H9 (cell line): ENCODE results near the gene ZRSR2. TPM values are rescaled to one million over a fixed set of nuclear protein-coding genes. Genes with fewer than 3 reads are reported as not detected.

Experiments
- DNase-seq: peaks from one replicate; pipeline ENCODE4 v3.0.0-alpha.2; 2017
- H2AFZ ChIP-seq: one replicate; pipeline ENCODE4 v1.6.1; 2013; ENCODE audit warnings: mild to moderate bottlenecking, low read length, control low read depth, moderate library complexity
- H2AK5ac ChIP-seq: 2 replicates; pipeline ENCODE4 v1.6.1; 2013; ENCODE audit warnings: low read length, control low read depth, mixed read lengths; ENCODE audit not compliant: insufficient read length
- H2BK120ac ChIP-seq: one replicate; pipeline ENCODE4 v1.6.1; 2013; ENCODE audit warnings: low read depth, mild to moderate bottlenecking, low read length, control low read depth, inconsistent platforms; ENCODE audit not compliant: poor library complexity, severe bottlenecking
- H2BK12ac ChIP-seq: 2 replicates; pipeline ENCODE4 v1.6.1; 2013; ENCODE audit warnings: low read length, control low read depth, mixed read lengths, low read depth; ENCODE audit not compliant: insufficient read length
- H2BK15ac ChIP-seq: 2 replicates; pipeline ENCODE4 v1.6.1; 2013; ENCODE audit warnings: low read depth, low read length, control low read depth
- H2BK20ac ChIP-seq: one replicate; pipeline ENCODE4 v1.6.1; 2013; ENCODE audit warnings: low read depth, mild to moderate bottlenecking, low read length, control low read depth, inconsistent platforms; ENCODE audit not compliant: poor library complexity, severe bottlenecking
- H2BK5ac ChIP-seq: 2 replicates; pipeline ENCODE4 v1.6.1; 2013; ENCODE audit warnings: low read length, control low read depth, mixed read lengths; ENCODE audit not compliant: insufficient read length
- H3K14ac ChIP-seq: 2 replicates; pipeline ENCODE4 v1.6.1; 2013; ENCODE audit warnings: low read length, control low read depth; ENCODE audit not compliant: insufficient read depth
- H3K18ac ChIP-seq: 2 replicates; pipeline ENCODE4 v1.6.1; 2013; ENCODE audit warnings: low read depth, mild to moderate bottlenecking, mixed read lengths, low read length, control low read depth; ENCODE audit not compliant: insufficient read length
- H3K23ac ChIP-seq: 2 replicates; pipeline ENCODE4 v1.6.1; 2013; ENCODE audit warnings: low read length, control low read depth, mixed read lengths, low read depth; ENCODE audit not compliant: insufficient read length
- H3K23me2 ChIP-seq: 2 replicates; pipeline ENCODE4 v1.6.1; 2013; ENCODE audit warnings: low read depth, mild to moderate bottlenecking, mixed read lengths, low read length, control low read depth; ENCODE audit not compliant: insufficient read length, poor library complexity, severe bottlenecking
- H3K27ac ChIP-seq: 2 replicates; pipeline ENCODE4 v1.5.1; 2013; ENCODE audit warnings: low read length, control low read depth, mixed read lengths, low read depth; ENCODE audit not compliant: insufficient read length
- H3K27me3 ChIP-seq: 2 replicates; pipeline ENCODE4 v1.6.1; 2013; ENCODE audit warnings: low read length, control low read depth, inconsistent platforms; ENCODE audit not compliant: insufficient read depth
- H3K4ac ChIP-seq: 2 replicates; pipeline ENCODE4 v1.6.1; 2013; ENCODE audit warnings: low read depth, mild to moderate bottlenecking, control low read depth, inconsistent platforms, low read length, moderate library complexity
- H3K4me1 ChIP-seq: 2 replicates; pipeline ENCODE4 v1.6.1; 2013; ENCODE audit warnings: low read length, control low read depth, inconsistent platforms; ENCODE audit not compliant: insufficient read depth
- H3K4me2 ChIP-seq: 2 replicates; pipeline ENCODE4 v1.6.1; 2013; ENCODE audit warnings: low read length, control low read depth, mixed read lengths; ENCODE audit not compliant: insufficient read length, insufficient read depth
- H3K56ac ChIP-seq: 2 replicates; pipeline ENCODE4 v1.6.1; 2013; ENCODE audit warnings: low read depth, mild to moderate bottlenecking, mixed read lengths, low read length, control low read depth; ENCODE audit not compliant: insufficient read length
- H3K79me1 ChIP-seq: 2 replicates; pipeline ENCODE4 v1.6.1; 2013; ENCODE audit warnings: low read depth, mild to moderate bottlenecking, moderate library complexity, low read length, control low read depth, inconsistent platforms; ENCODE audit not compliant: insufficient read depth, poor library complexity, severe bottlenecking
- H3K79me2 ChIP-seq: 2 replicates; pipeline ENCODE4 v1.6.1; 2013; ENCODE audit warnings: low read length, control low read depth, inconsistent platforms; ENCODE audit not compliant: insufficient read depth
- H3K9ac ChIP-seq: 2 replicates; pipeline ENCODE4 v1.6.1; 2013; ENCODE audit warnings: low read length, control low read depth, mixed read lengths; ENCODE audit not compliant: insufficient read length; ENCODE audit errors: extremely low read depth
- H3K9me3 ChIP-seq: one replicate; pipeline ENCODE4 v1.6.1; 2013; ENCODE audit warnings: low read depth, low read length, inconsistent platforms; ENCODE audit not compliant: control insufficient read depth
- H3T11ph ChIP-seq: one replicate; pipeline ENCODE4 v1.6.1; 2013; ENCODE audit warnings: mild to moderate bottlenecking, low read length, control low read depth, inconsistent platforms
- H4K20me1 ChIP-seq: one replicate; pipeline ENCODE4 v1.6.1; 2013; ENCODE audit not compliant: control insufficient read depth, insufficient read length, insufficient read depth
- H4K5ac ChIP-seq: 2 replicates; pipeline ENCODE4 v1.6.1; 2013; ENCODE audit warnings: low read depth, mild to moderate bottlenecking, mixed read lengths, low read length, control low read depth; ENCODE audit not compliant: insufficient read length
- H4K8ac ChIP-seq: replicated peaks from 2 replicates; pipeline ENCODE4 v1.6.1; 2013; ENCODE audit warnings: low read length, control low read depth, mixed read lengths, low read depth; ENCODE audit not compliant: insufficient read length
- H4K91ac ChIP-seq: 2 replicates; pipeline ENCODE4 v1.6.1; 2013; ENCODE audit warnings: low read depth, mild to moderate bottlenecking, moderate library complexity, mixed read lengths, low read length, control low read depth; ENCODE audit not compliant: insufficient read length
- H3K27ac Mint-ChIP-seq, 3 experiments: 2 replicates in 2 of 3; 3 replicates in 1 of 3; pipeline ENCODE4 v1.8.0; 2020 to 2021; ENCODE audit warnings: mixed read lengths in 3 of 3, mild to moderate bottlenecking in 1 of 3, moderate library complexity in 1 of 3
- H3K27me3 Mint-ChIP-seq: 2 replicates; pipeline ENCODE4 v1.8.0; 2021; ENCODE audit warnings: low read depth, mild to moderate bottlenecking, moderate library complexity, mixed read lengths
- H3K36me3 Mint-ChIP-seq, 3 experiments: 2 replicates in 2 of 3; 3 replicates in 1 of 3; pipeline ENCODE4 v1.8.0; 2020 to 2021; ENCODE audit warnings: low read depth in 3 of 3, mixed read lengths in 3 of 3; ENCODE audit not compliant: insufficient read depth in 1 of 3
- H3K4me1 Mint-ChIP-seq, 2 experiments: 2 replicates each; pipeline ENCODE4 v1.8.0; 2020; ENCODE audit warnings: mixed read lengths in 2 of 2
- H3K4me3 Mint-ChIP-seq, 2 experiments: 2 replicates in 1 of 2; 3 replicates in 1 of 2; pipeline ENCODE4 v1.8.0; 2020 to 2021; ENCODE audit warnings: mild to moderate bottlenecking in 2 of 2, mixed read lengths in 2 of 2, moderate library complexity in 1 of 2
- H3K9me3 Mint-ChIP-seq, 2 experiments: 2 replicates in 1 of 2; 3 replicates in 1 of 2; pipeline ENCODE4 v1.8.0; 2020; ENCODE audit warnings: mild to moderate bottlenecking in 2 of 2, mixed read lengths in 2 of 2, moderate library complexity in 1 of 2
- total RNA-seq: library from RNA; stranded (reverse); gene quantifications from 2 replicates; pipeline ENCODE4 v1.2.1, GENCODE V29; 2021
- TF ChIP-seq, protein P1 (sequence below): fragments of 200-600 bp; sonication (generic); conservative IDR thresholded peaks from 3 replicates; pipeline ENCODE4 v1.8.0; 2021; ENCODE audit warnings: antibody characterized with exemption, mild to moderate bottlenecking

The ZRSR2 gene
- total RNA-seq, 1 experiment from 2014 or later: 21.1 TPM

DNA sequence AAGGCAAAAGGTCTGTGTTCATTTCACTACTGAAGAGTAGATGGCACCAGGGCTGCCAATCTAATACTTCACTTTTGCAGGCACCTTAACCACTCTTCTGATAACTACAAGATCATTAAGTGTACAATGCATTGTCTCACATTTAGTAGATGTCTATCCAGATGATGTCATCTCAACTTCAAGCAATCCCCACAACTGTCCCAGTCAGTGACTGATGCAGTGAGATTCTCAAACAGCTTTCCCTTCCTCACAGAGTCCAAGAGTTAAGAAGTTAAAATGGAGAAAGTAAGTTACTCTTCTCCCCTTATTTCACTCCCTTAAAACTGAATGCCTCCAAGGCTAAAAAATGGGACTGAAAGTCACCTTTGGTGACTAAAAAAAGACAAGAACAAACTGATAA is 53.7 kb downstream of the ZRSR2 start:
- peaks cover 6% of the 10 kb centered on the region for H3K79me1 ChIP-seq
- no peaks in the 10 kb centered on the region for H3K27me3 Mint-ChIP-seq
- H3K23me2 ChIP-seq: no peaks in the 10 kb centered on the region
- no peaks in the 10 kb centered on the region for H3K9me3 ChIP-seq
- H3K9me3 Mint-ChIP-seq: no peaks in the 10 kb centered on the region
- no peak overlapping the region for H2BK12ac ChIP-seq
- TF ChIP-seq, protein P1, sequence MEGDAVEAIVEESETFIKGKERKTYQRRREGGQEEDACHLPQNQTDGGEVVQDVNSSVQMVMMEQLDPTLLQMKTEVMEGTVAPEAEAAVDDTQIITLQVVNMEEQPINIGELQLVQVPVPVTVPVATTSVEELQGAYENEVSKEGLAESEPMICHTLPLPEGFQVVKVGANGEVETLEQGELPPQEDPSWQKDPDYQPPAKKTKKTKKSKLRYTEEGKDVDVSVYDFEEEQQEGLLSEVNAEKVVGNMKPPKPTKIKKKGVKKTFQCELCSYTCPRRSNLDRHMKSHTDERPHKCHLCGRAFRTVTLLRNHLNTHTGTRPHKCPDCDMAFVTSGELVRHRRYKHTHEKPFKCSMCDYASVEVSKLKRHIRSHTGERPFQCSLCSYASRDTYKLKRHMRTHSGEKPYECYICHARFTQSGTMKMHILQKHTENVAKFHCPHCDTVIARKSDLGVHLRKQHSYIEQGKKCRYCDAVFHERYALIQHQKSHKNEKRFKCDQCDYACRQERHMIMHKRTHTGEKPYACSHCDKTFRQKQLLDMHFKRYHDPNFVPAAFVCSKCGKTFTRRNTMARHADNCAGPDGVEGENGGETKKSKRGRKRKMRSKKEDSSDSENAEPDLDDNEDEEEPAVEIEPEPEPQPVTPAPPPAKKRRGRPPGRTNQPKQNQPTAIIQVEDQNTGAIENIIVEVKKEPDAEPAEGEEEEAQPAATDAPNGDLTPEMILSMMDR: no peak
- H2BK15ac ChIP-seq: no peak overlapping the region
- H3K27me3 ChIP-seq: no peaks in the 10 kb centered on the region
- no peak overlapping the region for H3T11ph ChIP-seq
- no peak overlapping the region for H3K18ac ChIP-seq
- no peak overlapping the region for H3K4me2 ChIP-seq
- no peak overlapping the region for H3K23ac ChIP-seq
- H2BK5ac ChIP-seq: no peak overlapping the region
- no peak overlapping the region for H3K56ac ChIP-seq
- H3K4me3 Mint-ChIP-seq: no peak overlapping the region
- peak overlapping the region in 2 of 3 experiments; percentile 49 to 95; a peak in 3 of 7 replicates for H3K27ac Mint-ChIP-seq
- no peaks in the 10 kb centered on the region for H3K4me1 ChIP-seq
- H3K27ac ChIP-seq: no peak overlapping the region
- no peak overlapping the region for H3K4ac ChIP-seq
- no peak overlapping the region for H3K9ac ChIP-seq
- H3K79me2 ChIP-seq: peaks cover 21% of the 10 kb centered on the region; the same call in 1 of the 2 replicates
- no peak overlapping the region for H2BK20ac ChIP-seq
- no peak overlapping the region for H2AK5ac ChIP-seq
- no peak overlapping the region for H4K5ac ChIP-seq
- H4K20me1 ChIP-seq: no peaks in the 10 kb centered on the region
- H2BK120ac ChIP-seq: no peak overlapping the region
- H4K8ac ChIP-seq: no peak overlapping the region
- H2AFZ ChIP-seq: no peak overlapping the region
- no peak for DNase-seq
- H4K91ac ChIP-seq: no peak overlapping the region
- peaks cover 51 to 74% of the 10 kb centered on the region in 2 experiments for H3K4me1 Mint-ChIP-seq
- H3K14ac ChIP-seq: no peak overlapping the region
- peaks cover 77 to 92% (median 91%) of the 10 kb centered on the region in 3 experiments for H3K36me3 Mint-ChIP-seq
